Hepatocyte (in vitro differentiated cells): ENCODE measurements around the gene LGALS3BP.

ENCODE experiments used
- EZH2 ChIP-seq: fragments of 200-600 bp; sonication (generic); IDR thresholded peaks from 2 replicates; pipeline ENCODE4 v1.6.1; 2016; ENCODE audit warnings: antibody characterized with exemption, mild to moderate bottlenecking, borderline replicate concordance
- EZH2phosphoT487 ChIP-seq: fragments of 200-600 bp; sonication (generic); IDR thresholded peaks from one replicate; pipeline ENCODE4 v1.6.1; 2018; ENCODE audit warnings: antibody characterized with exemption, mild to moderate bottlenecking, low read depth, moderate library complexity; ENCODE audit not compliant: unreplicated experiment, severe bottlenecking
- TF ChIP-seq, protein P1 (sequence below): fragments of 200-600 bp; sonication (generic); IDR thresholded peaks from 2 replicates; pipeline ENCODE4 v1.5.1; 2016; ENCODE audit warnings: antibody characterized with exemption, mild to moderate bottlenecking; ENCODE audit not compliant: poor library complexity

DNA sequence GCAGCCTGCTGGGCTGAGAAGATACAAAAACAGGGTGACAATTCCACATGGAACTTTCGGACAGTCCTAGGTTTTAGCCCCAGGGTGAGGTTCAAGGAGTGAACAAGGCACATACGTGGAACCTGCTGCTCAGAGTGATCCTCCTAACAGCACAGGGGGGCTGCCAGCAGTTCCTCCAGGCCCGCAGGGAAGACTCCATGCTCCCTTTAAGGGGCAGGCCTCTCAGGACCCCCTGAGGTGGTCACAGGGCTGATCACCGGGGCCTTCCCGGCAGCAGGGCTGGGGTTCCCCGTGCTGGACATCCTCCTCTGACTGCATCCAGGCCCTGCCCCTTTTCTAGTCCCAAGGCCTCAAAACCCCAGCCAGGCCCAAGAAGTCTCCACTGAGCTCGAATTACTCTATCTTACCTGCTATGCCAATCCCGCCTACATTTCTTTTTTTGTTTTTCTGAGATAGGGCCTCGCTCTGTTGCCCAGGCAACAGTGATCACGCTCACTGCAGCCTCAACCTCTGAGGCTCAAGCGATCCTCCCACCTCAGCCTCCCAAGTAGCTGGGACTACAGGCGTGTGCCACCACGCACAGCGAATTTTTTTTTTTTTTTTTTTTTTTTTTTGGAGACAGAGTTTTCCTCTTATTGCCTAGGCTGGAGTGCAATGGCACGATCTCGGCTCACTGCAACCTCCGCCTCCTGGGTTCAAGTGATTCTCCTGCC lies 19.5 kb upstream of the LGALS3BP start:
- TF ChIP-seq, protein P1, sequence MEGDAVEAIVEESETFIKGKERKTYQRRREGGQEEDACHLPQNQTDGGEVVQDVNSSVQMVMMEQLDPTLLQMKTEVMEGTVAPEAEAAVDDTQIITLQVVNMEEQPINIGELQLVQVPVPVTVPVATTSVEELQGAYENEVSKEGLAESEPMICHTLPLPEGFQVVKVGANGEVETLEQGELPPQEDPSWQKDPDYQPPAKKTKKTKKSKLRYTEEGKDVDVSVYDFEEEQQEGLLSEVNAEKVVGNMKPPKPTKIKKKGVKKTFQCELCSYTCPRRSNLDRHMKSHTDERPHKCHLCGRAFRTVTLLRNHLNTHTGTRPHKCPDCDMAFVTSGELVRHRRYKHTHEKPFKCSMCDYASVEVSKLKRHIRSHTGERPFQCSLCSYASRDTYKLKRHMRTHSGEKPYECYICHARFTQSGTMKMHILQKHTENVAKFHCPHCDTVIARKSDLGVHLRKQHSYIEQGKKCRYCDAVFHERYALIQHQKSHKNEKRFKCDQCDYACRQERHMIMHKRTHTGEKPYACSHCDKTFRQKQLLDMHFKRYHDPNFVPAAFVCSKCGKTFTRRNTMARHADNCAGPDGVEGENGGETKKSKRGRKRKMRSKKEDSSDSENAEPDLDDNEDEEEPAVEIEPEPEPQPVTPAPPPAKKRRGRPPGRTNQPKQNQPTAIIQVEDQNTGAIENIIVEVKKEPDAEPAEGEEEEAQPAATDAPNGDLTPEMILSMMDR, result no peak
- no peak for TF ChIP-seq EZH2
- TF ChIP-seq EZH2phosphoT487, result no peak
